GM10266 (cell line): ENCODE measurements around the gene MORF4L2.

Experiments
- DNase-seq: peaks from one replicate; pipeline ENCODE4 v3.0.0; 2012; ENCODE audit errors: extremely low spot score
- TF ChIP-seq, protein P1 (sequence below): IDR thresholded peaks from 2 replicates; pipeline ENCODE4 v1.5.1; 2012; ENCODE audit warnings: mild to moderate bottlenecking, low read depth; ENCODE audit not compliant: control insufficient read depth, insufficient read depth; ENCODE audit errors: missing control alignments

MORF4L2 gene

GRCh38 chrX:103727115-103727514, 40.6 kb upstream of the MORF4L2 start:
- no peak for DNase-seq
- TF ChIP-seq, protein P1, sequence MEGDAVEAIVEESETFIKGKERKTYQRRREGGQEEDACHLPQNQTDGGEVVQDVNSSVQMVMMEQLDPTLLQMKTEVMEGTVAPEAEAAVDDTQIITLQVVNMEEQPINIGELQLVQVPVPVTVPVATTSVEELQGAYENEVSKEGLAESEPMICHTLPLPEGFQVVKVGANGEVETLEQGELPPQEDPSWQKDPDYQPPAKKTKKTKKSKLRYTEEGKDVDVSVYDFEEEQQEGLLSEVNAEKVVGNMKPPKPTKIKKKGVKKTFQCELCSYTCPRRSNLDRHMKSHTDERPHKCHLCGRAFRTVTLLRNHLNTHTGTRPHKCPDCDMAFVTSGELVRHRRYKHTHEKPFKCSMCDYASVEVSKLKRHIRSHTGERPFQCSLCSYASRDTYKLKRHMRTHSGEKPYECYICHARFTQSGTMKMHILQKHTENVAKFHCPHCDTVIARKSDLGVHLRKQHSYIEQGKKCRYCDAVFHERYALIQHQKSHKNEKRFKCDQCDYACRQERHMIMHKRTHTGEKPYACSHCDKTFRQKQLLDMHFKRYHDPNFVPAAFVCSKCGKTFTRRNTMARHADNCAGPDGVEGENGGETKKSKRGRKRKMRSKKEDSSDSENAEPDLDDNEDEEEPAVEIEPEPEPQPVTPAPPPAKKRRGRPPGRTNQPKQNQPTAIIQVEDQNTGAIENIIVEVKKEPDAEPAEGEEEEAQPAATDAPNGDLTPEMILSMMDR = no peak

- TF ChIP-seq, protein P1 = no peak
- no peak for DNase-seq
These were observed 40.0 kb upstream of the MORF4L2 start for GRCh38 chrX:103726477-103726876.

- no peak for DNase-seq
- TF ChIP-seq, protein P1 = no peak
These were observed 36.0 kb upstream of the MORF4L2 start for GRCh38 chrX:103722505-103722904.

- TF ChIP-seq, protein P1 = no peak
- no peak for DNase-seq
These were observed 31.6 kb upstream of the MORF4L2 start for GRCh38 chrX:103718120-103718519.

DNA sequence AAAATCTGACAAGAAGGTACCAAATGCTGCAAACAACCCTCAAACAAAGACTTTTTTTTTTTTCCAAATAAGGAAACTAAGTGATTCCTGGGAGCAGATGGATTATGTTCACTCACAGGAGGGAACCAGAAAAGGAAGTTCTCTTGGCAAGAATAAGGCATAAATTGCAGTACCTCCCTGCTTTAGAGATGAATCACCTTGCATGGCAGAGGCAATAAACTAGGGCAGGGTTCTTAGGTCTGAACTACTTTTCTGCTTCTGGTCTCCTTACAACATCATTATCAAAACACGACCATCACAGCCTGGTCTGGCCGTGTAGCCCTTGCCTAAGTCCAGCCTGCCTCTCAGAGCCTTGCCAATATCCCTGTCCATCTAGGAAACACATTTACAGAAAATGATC, 30.5 kb upstream of the MORF4L2 start:
- no peak for DNase-seq
- TF ChIP-seq, protein P1 = no peak

DNA sequence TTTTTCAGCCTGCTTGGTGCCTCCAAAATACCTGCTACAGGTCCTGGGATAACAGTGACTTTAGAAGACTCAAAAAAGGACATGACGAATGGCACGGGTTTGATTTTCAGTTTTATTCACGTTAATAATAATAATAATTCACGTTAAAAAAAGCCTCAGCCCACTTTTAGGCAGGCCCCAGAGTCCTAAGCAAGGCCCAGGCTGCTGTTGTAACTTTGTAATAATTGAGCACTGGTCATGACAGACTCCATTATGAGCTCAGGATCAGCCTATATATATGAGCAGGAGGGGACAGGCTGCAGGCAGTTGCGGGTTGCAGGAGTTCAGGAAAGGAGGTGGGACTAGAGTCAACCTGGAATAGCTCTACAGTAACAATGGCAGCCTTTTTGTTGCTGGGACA, 24.1 kb upstream of the MORF4L2 start, which contains the start of gene TMEM31:
Gene TMEM31 (plus strand): TSS at position 301 of the 400 bp plus-strand sequence. CDS start 1,350 bp downstream, outside the sequence.
- no peak for DNase-seq
- TF ChIP-seq, protein P1 = no peak

DNA sequence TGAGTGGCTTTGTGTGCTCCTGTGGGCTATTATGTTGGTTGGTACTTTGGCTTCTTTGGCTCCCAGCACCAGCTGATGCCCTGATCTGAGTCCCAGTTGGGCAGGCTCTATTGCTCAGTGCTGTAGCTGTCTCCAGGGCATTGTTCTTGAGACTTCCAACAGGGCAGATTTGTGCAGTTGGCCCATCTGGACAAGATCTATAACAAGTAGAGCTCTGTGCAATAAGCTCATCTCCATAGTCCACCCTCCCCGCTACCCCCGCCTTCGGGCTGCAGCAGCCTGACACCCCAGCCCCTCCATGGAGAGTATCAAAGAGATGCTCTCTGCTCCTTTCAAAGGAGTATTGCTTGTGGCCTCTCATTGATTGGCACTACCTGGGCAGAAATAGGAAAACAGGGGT, 18.4 kb upstream of the MORF4L2 start:
- TF ChIP-seq, protein P1 = no peak
- DNase-seq = no peak
